HG03159 (cell line): ENCODE measurements around the gene TRIM66.

ENCODE experiments used
- ATAC-seq: cut with Tn5 transposase; IDR thresholded peaks from one replicate; pipeline ENCODE4 v1.9.1; 2021; ENCODE audit warnings: mild to moderate bottlenecking, moderate library complexity; ENCODE audit not compliant: unreplicated experiment

Gene TRIM66

DNA sequence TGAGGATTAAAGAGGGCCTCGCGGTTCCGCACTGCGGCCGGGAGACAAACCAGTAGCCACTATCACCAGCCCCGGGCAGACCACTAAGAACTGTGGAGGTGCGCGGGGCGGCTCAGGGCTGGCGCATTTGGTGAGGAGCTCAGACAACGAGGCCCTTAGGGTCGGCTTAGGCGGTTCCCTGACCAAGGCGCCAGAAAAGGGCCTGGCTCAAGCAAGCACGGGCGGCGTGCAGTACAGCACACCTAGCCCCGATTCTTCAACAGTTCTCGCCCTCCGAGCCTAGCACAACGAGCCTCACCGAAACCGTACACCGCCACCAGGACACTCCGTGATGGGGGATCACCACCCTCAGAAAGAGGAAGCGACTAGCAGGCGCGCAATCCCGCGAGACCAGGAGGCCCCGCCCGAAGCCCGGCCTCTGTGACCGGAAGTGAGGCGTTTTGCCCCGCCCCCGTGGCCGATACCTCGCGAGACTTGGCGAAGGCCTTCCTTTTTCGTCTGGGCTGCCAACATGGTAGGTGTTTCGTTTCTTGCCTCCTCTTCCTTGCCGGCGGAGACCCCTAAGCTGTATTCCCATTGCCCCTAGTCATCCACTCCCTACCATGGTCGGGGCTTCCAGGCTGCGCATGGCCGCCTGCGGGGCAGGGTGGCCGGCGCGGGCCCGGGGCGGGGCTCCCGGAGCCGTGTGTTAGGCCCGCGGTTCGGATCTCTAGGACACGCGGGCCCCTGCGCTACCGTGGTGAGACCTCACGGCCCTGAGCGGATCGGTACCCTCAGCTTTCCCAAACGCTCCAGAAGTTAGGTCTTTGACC, at the start of gene TRIM66, which contains the start of gene RPL27A:
Gene TRIM66 (minus strand): TSS at position 363 of the 812 bp plus-strand sequence. CDS start 10,391 bp downstream, outside the sequence.
Gene RPL27A (plus strand): TSS at position 490 of the 812 bp plus-strand sequence. CDS start 22 bp downstream, at position 512.
- ATAC-seq: peak; percentile 95

DNA sequence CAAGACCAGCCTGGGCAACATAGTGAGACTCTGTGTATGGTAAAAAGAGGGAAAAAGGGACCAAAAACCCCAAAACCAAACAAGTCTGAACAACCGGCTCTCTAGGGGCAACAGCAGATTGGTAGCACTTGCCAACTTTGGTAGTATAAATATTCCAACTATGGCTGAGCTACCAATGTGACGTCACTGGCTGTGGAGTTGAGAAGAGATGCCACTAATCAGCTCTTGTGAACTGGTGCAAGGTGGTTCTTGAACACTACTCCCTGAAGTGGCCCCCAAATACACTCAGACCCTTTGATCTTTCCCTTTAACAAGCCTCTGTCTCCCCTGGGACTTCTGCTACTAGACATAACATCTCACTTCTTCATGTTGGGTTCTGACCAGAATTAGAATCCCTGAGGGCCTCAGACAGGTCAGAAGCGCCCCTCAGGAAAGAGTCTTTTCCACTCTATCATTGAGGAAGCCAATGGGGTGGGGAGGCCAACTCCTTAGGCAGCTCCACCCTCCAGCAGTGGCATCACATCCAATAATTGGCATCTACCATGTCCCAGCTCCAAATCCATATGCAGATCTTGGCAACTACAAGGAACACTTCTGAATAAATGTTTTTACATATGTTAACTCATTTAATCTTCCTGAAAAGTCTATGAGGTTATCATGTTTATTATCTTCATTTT, 49.3 kb upstream of the TRIM66 start:
- no peak for ATAC-seq

DNA sequence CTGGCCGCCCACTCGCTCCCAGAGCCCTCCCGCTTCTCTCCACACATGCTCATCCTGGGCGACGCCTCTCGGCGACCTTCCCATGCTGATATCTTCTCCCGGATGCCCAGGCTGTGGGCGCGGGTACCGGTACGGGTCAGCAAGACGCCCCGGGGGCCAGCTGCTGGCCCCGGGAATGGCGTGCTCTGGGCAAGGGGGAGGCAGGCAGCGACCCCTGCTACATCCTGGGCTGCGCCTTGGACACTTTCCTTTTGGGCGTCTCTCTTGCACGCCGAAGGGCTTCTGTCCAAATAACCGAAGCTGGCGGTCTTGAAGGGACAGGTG, 48.2 kb upstream of the TRIM66 start:
- ATAC-seq: no peak

- no peak for ATAC-seq
Measured at GRCh38 chr11:8729837-8730696, 47.6 kb upstream of the TRIM66 start.

GRCh38 chr11:8729067-8729466, 46.6 kb upstream of the TRIM66 start:
- no peak for ATAC-seq

DNA sequence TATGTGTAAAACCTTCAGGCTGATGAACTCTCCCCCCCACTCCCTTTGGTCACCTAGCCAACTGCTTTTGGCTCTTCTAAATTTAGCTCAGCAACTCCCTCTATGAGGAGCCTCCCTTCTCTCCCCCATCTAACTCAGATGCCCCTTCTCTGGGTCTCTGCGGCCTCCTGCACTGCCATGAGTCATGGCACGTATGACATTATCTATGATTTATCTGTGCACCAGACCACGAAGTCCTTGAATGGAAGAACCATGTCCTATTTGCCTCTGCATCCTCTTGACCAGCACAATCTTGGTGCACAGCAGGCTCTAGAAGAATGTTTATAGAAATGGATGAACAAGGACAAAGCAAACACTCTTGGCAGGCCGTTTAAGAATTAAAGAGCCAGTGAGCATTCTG, 46.1 kb upstream of the TRIM66 start:
- no peak for ATAC-seq

GRCh38 chr11:8726395-8726794, 43.9 kb upstream of the TRIM66 start:
- ATAC-seq: no peak

GRCh38 chr11:8724682-8725081, 42.2 kb upstream of the TRIM66 start:
- ATAC-seq: no peak

DNA sequence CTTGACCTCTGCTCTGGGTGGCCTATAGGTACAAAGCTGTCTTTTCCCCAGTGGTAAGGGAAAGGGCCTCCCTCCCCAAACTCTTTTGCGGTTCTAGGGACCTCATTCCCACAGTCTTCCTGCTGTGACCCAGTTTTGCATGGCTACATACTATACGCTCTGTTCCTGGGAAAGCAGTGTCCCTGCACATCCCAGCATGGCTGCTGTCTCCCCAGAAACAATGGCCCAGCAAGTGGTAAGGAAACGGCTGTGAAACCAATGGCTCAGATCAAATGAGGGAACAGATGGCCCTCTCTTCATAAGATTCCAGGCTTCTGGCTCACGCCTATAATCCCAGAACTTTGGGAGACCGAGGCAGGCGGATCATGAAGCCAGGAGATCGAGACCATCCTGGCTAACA, 41.2 kb upstream of the TRIM66 start:
- no peak for ATAC-seq

DNA sequence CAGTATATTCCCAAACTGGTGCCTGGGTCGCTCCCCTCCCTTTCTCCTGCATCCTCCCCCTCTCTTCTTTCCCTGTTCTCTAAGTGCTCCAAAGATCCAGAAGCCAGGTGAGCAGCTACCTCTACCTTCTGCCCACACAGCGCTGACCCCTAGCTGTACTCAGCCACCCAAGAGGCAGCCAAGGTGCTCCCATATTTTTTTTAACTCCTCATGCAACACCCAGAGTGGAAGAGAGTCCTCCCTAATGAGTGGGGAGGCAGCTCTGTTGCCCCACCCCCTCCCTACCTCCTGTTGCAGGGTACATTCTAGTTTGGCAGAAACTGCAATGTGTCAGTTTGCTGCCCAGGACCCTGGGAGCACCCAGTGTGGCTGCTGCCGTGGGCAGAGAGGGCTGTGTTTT, 40.3 kb upstream of the TRIM66 start:
- ATAC-seq: no peak

- ATAC-seq: no peak
Measured at GRCh38 chr11:8721609-8722500, 39.4 kb upstream of the TRIM66 start.

- no peak for ATAC-seq
Measured at GRCh38 chr11:8720868-8721608, 38.6 kb upstream of the TRIM66 start.

- ATAC-seq: no peak
Measured at GRCh38 chr11:8720352-8720751, 37.9 kb upstream of the TRIM66 start.

- no peak for ATAC-seq
Measured at GRCh38 chr11:8719721-8720120, 37.3 kb upstream of the TRIM66 start.

GRCh38 chr11:8719211-8719649, 36.8 kb upstream of the TRIM66 start:
- ATAC-seq: no peak

DNA sequence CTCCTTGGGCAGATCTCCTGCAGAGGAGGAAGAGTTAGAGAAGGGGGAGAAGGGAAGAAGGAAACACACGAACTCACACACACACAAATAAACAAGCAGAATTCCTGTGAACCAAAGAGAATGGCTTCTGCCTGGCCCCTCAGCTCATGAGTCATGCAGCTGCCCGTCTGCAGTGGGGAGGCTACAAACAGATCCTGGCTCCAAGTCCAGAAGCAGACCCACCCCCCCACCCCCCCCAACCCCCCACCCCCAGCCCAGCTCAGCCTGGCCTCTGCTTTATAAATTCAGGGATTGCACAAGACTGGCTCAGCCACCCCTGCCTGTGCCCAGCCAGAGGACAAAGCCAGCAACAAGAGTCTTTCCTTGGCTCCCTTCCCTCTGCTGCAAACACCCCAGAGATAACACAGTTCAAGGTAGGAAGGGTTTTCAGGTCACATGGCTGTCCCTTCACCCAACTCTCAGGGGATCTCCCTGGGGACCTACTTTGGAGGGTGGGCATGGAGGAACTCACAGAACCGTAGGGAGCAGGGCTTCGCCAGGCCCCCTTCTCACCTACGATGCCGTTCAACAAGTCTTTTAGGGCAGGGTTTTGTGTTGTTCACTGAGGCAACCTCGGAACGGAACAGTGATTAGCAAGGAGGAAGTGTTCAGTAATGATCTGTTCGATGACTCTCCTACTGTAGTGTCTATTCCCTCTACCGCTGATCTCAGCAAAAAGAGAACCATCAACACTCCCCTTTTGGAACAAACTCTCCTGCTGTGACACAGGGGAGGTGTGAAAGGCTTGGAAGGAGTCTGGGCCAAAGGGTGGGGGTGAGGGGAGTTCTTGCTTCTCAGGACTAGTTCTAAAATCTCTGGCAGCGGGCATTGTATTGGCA, 35.6 kb upstream of the TRIM66 start:
- peak; percentile 52 for ATAC-seq

GRCh38 chr11:8717544-8717875, 35.0 kb upstream of the TRIM66 start:
- no peak for ATAC-seq

DNA sequence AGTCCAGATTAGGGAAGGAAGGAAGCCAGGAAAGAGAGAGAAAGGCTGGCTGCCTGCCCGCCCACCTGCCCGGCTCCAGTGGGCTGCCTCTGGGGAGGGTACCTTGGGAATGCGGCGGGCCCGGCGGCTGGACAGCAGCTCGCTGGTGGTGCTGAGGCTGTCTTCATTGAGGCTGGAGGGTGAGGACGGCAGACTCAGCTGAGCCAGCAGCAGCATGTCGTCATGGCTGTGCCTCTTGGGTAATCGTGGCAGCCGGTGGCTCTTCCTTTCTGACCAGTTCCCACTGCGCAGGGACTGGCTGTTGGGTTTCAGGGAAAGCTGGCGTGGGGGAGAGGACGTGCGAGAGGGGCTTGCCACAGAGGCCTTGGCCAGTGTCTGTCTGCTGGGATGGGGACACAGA, 33.0 kb upstream of the TRIM66 start:
- no peak for ATAC-seq
